GM19035 (cell line): ENCODE measurements around the gene DOCK1.

Experiments used
- ATAC-seq: cut with Tn5 transposase; IDR thresholded peaks from one replicate; pipeline ENCODE4 v1.9.1; 2021; ENCODE audit not compliant: unreplicated experiment

DOCK1 gene

GRCh38 chr10:127331696-127332095 is 426.5 kb downstream of the DOCK1 start:
- no peak for ATAC-seq

DNA sequence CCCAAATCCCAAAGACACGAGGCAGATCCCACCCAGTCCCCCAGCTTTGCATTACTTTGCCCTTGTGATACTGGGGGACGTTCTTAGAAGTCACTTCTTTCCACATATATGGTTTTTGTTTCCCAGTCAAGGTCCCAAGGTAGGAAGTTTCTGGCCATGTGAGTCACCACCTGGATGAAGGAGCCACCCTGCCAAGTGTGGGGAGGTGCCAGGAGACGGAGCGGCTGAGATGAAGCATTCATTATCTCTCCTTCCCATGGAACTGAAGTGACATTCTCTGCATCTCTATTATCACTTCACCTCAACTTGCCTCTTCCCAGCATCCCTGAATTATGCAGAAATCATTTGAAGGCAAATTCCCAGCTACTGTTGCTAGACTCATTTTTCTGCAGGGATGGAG is 427.4 kb downstream of the DOCK1 start:
- ATAC-seq = no peak

GRCh38 chr10:127337801-127338200 is 432.6 kb downstream of the DOCK1 start:
- ATAC-seq = no peak

GRCh38 chr10:127338399-127339110 is 433.3 kb downstream of the DOCK1 start:
- no peak for ATAC-seq

- ATAC-seq = no peak
Measured at GRCh38 chr10:127343821-127344220, 438.6 kb downstream of the DOCK1 start.

- ATAC-seq = no peak
Measured at GRCh38 chr10:127344346-127344745, 439.1 kb downstream of the DOCK1 start.

DNA sequence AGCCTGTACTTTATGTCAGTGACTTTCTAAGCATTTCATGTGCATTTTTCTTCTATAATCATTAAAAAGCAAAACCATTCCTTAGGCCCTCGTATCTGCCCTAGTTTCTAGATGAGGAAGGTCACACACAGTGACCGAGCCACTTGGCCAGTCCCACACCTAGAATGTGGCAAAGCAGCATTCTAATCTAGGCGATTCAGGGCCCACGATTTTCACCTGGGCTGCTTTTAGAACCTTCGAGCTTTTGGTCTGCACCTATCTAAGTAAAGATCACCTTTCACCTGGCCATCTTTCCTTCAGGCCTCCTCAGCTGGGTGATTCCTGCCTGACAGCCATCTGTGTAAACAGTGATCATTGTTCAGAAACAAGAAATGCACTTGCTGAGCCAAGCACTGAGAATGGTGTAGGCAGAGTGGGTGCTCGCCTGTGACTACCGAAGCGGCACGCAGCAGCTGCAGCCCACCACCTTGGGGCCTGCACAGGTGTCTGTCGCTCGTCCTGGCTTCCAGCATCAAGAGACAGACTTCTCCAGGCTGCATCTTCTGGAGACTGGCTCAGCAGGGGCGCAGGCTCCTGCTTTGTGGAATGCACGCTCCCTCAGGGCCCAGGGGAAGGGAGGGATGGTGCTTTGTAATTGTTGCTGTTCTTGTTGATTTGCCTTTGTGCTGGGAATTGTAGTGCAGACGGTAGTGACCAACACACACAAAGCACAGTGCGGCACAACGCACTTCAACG is 440.2 kb downstream of the DOCK1 start:
- ATAC-seq = no peak

DNA sequence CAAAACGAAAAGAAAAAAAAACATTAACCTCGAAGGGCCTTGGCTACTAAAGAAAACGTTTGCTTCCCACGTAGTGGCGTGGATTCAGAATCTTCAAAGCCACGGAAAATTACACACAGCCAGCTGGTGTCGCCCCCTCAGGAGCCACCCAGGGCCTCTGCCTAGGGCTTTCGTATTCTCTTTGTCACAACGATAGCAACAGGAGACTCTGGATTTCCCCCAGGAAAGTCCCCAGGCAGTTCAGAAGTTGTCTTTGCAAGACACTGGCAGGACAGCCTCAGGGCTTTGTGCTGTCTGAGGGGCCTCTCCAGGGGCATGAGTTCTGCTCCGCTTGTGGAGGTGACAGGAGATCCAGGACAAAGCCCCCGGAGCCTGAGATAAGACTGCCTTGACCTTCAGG is 441.4 kb downstream of the DOCK1 start:
- peak; percentile 53 for ATAC-seq

GRCh38 chr10:127347202-127347959 is 442.2 kb downstream of the DOCK1 start:
- no peak for ATAC-seq

- ATAC-seq = no peak
Measured at GRCh38 chr10:127349737-127350136, 444.5 kb downstream of the DOCK1 start.

DNA sequence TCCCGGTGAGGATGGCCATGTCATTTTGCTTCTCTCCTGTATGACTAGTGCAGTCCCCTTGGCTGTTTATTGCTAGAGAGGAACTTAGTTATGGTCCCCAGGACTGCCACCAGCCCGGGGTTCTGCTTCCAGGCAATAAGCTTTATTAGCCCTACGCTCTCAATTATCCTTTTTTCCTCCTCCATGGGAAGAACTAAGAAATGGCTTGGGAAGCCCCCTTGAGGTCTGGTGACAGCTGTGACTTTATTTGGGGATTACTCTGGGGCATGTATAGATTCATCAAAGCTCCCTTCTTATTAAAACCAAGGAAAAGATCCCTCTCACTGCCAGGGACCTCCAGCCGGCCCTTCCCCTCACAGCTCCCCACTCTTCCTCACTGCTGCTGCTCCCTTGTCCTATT is 446.3 kb downstream of the DOCK1 start:
- no peak for ATAC-seq

DNA sequence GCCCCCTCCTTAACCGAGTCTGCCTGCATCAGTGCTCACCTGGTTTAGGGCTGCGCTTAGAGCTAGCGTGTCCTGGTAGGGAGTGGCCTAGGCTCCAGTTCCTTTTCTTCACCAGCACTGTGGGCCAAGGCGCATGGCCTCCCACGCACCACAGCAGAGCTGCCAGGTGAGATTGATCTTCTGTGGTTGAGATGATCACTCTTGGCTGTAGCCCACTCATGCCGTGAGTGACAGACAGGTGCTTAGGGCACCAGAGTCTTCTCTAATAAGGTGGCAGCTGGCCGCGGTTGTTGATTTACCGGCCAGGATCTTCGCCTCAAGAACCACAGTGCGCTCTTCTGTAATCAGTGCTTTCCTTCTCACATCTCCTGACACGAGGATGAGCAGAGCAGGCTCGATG is 448.3 kb downstream of the DOCK1 start:
- ATAC-seq = no peak

DNA sequence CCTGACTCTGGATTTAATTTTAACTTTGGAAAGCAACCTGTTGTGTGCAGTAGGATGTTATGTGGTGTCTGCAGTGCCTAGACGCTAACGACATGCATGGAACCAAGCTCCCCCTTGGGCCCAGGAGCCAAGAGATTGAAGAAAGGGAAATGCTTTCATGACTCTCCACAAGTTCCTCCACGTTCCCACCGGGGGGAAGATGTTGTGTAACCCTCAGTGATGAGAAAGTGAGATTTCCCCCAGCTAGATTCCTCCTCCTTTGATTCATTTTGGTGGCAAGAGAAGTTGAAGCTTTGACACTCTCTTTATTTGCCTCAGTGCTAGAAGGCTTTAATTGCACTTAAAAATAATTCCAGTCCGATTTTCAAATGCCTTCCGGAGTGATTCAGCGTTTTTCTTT is 449.0 kb downstream of the DOCK1 start:
- ATAC-seq = no peak

DNA sequence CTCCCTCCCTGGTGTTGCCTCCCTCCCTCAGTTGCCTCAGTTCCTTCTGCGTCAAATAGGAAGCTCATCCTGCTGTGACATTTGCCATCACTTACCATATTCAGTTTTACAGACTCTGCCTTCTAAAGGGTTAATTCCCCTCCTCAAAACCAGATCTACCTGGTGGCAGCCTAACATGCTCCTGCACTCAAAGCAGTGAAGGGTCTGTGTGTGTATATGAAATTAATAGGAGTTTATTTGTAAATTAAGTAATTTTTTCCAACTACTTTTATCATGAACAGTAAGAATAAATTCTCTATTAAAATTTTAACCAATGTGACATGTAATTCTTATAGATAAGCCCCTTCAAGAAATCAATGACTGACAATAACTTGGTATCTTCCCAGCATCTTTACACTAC is 449.8 kb downstream of the DOCK1 start:
- no peak for ATAC-seq

DNA sequence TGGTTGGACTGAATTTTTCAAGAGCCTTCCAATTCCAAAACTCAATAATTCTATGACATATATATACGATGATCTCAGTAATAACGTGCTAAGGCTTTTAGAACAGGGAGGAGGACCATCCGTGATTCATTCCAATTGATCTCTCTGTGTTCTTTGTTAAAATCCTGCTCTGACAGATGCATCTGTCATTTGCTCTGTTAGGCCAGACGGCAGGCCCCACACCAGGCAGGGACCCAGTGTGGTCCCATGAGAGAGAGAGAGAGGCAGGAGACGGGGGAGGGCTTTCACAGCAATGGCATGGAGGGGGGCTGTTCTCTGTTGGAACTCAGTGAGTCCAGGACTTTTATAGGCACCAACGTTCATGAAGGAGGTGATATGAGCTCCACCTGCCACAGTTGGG is 451.1 kb downstream of the DOCK1 start:
- ATAC-seq = no peak

DNA sequence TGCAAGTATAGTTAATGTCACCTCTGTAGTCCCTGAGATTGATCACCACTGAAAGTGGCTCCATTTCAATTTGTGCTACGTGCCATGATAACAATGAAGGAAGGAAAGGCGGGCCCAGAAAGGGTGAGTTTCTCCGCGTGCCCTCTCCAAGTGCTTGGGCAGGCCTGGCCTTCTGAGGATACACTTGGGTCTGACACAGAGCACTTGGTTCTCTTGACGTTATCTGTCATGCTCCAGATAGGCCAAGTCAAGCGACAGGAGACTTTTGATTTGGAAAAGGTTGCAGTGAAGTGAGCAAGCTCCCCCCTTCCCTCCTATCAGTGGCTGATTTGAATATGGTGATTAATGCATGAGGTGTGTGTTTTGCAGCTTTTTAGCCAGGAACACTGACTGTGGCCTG is 452.0 kb downstream of the DOCK1 start:
- ATAC-seq = no peak

DNA sequence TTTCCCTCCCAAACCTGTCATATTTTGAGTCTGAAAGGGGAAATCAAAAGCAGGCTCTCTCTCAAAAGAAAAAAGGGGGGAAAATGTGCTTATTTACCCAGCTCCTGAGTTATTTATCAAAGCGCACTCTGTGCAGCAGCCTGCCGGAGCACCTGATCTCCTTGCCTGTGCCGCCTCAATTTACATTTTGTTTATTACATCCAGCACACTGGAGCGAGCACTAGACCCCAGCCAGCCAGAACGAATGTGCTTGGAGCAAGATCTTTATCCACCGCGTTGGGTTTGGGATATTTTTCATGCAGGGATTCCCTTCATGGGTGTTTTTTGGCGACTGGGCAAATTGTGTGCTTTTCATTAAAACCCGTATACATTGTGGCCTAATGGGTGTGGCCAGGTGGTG is 453.1 kb downstream of the DOCK1 start:
- ATAC-seq = no peak

GRCh38 chr10:127364034-127364433 is 458.8 kb downstream of the DOCK1 start:
- no peak for ATAC-seq

DNA sequence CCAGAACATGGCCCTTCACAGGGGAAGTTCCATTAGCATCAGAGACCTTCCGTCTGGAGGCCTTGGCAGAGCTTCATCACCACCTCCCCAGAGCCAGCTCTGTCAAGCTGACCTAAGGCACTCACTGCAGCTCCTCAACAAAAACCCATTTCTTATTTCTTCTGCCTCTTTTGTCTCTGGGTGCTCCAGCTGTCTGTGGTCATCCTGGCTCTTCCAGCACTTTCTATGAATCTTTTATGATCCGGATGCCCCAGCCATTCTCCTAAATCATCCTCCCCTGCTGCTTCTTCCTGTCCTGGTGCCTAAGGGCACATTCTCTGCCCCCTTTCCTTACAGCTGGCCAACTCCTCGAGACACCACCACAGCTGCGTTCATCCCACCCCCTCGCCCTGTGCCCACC is 462.9 kb downstream of the DOCK1 start:
- no peak for ATAC-seq

- ATAC-seq = no peak
Measured at GRCh38 chr10:127368929-127369328, 463.7 kb downstream of the DOCK1 start.

- ATAC-seq = no peak
Measured at GRCh38 chr10:127370601-127371000, 465.4 kb downstream of the DOCK1 start.

GRCh38 chr10:127372361-127372760 is 467.1 kb downstream of the DOCK1 start:
- no peak for ATAC-seq
